ENCODE data around the gene CCNE1.

DNA sequence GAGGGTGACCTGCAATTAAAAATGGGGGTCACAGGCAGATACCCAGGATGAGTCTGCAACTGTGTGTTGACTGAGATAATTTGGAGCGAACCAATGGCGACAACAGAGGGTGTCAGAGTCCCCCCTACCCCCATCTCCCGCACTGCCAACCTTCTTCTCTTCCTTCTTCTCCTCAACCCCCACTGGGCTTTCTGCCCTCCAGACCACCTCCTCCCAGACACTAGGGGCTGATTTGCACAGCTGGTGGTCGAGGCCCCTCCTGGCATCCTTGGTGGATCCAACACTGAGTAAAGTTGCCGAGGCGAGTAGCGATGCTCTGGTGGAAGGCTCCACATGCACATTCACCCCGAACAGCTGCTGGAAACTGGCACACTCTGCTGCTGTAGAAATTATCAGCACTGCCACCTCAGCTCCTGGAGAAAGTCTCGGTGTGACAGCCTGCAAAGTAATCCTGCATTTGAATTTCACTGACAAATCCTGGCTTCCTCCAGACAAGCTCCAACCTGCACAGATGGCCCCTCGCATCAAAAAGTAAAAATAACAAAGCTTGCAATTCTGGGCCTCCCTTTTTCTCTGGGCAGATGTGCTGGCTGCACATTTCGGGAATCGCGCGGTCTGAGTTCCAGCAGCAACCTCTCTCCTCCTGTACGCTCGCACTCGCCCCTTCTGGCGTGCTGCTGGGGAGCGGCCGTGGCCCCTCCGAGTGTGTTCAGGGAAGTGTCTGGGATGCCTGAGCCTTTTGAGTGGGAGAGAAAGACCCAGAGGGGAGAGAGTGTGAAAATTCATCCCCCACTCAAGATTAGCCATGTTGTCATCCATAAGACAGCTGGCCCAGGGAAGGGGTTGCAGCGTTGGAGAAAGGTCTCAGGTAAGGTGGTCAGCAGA lies 28.5 kb downstream of the CCNE1 start:
- TF ChIP-seq, protein P1, sequence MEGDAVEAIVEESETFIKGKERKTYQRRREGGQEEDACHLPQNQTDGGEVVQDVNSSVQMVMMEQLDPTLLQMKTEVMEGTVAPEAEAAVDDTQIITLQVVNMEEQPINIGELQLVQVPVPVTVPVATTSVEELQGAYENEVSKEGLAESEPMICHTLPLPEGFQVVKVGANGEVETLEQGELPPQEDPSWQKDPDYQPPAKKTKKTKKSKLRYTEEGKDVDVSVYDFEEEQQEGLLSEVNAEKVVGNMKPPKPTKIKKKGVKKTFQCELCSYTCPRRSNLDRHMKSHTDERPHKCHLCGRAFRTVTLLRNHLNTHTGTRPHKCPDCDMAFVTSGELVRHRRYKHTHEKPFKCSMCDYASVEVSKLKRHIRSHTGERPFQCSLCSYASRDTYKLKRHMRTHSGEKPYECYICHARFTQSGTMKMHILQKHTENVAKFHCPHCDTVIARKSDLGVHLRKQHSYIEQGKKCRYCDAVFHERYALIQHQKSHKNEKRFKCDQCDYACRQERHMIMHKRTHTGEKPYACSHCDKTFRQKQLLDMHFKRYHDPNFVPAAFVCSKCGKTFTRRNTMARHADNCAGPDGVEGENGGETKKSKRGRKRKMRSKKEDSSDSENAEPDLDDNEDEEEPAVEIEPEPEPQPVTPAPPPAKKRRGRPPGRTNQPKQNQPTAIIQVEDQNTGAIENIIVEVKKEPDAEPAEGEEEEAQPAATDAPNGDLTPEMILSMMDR (IDR thresholded peaks at IDR 0.05), result no peak
- TF ChIP-seq YY1 (IDR thresholded peaks at IDR 0.05; ENCODE audit: low read depth), result no peak
- TF ChIP-seq, protein P2, sequence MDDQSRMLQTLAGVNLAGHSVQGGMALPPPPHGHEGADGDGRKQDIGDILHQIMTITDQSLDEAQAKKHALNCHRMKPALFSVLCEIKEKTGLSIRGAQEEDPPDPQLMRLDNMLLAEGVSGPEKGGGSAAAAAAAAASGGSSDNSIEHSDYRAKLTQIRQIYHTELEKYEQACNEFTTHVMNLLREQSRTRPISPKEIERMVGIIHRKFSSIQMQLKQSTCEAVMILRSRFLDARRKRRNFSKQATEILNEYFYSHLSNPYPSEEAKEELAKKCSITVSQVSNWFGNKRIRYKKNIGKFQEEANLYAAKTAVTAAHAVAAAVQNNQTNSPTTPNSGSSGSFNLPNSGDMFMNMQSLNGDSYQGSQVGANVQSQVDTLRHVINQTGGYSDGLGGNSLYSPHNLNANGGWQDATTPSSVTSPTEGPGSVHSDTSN (IDR thresholded peaks at IDR 0.05), result no peak
- no peak for TF ChIP-seq POLR2AphosphoS5 (IDR thresholded peaks at IDR 0.05; ENCODE audit: low read depth, low read length)
- no peak for TF ChIP-seq RAD21 (IDR thresholded peaks at IDR 0.05; ENCODE audit: low read length)
- no peak for TF ChIP-seq CHD2 (IDR thresholded peaks at IDR 0.05; ENCODE audit: low read length, partially characterized antibody)
- no peak for TF ChIP-seq JUND (IDR thresholded peaks at IDR 0.05)
- TF ChIP-seq GABPA (IDR thresholded peaks at IDR 0.05; ENCODE audit: low read depth), result no peak
- TF ChIP-seq SMC3 (IDR thresholded peaks at IDR 0.05; ENCODE audit: low read depth, low read length), result no peak
- TF ChIP-seq, protein P3, sequence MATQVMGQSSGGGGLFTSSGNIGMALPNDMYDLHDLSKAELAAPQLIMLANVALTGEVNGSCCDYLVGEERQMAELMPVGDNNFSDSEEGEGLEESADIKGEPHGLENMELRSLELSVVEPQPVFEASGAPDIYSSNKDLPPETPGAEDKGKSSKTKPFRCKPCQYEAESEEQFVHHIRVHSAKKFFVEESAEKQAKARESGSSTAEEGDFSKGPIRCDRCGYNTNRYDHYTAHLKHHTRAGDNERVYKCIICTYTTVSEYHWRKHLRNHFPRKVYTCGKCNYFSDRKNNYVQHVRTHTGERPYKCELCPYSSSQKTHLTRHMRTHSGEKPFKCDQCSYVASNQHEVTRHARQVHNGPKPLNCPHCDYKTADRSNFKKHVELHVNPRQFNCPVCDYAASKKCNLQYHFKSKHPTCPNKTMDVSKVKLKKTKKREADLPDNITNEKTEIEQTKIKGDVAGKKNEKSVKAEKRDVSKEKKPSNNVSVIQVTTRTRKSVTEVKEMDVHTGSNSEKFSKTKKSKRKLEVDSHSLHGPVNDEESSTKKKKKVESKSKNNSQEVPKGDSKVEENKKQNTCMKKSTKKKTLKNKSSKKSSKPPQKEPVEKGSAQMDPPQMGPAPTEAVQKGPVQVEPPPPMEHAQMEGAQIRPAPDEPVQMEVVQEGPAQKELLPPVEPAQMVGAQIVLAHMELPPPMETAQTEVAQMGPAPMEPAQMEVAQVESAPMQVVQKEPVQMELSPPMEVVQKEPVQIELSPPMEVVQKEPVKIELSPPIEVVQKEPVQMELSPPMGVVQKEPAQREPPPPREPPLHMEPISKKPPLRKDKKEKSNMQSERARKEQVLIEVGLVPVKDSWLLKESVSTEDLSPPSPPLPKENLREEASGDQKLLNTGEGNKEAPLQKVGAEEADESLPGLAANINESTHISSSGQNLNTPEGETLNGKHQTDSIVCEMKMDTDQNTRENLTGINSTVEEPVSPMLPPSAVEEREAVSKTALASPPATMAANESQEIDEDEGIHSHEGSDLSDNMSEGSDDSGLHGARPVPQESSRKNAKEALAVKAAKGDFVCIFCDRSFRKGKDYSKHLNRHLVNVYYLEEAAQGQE (IDR thresholded peaks at IDR 0.05; ENCODE audit: low read depth, low read length), result no peak
- TF ChIP-seq TCF12 (IDR thresholded peaks at IDR 0.05), result no peak
- no peak for TF ChIP-seq TEAD4 (IDR thresholded peaks at IDR 0.05; ENCODE audit: borderline replicate concordance, insufficient read depth)
